ENCODE data around the gene NAALADL2. TPM values are rescaled to one million over a fixed set of nuclear protein-coding genes. Genes with fewer than 3 reads are reported as not detected.

The NAALADL2 gene
- total RNA-seq: not detected

DNA sequence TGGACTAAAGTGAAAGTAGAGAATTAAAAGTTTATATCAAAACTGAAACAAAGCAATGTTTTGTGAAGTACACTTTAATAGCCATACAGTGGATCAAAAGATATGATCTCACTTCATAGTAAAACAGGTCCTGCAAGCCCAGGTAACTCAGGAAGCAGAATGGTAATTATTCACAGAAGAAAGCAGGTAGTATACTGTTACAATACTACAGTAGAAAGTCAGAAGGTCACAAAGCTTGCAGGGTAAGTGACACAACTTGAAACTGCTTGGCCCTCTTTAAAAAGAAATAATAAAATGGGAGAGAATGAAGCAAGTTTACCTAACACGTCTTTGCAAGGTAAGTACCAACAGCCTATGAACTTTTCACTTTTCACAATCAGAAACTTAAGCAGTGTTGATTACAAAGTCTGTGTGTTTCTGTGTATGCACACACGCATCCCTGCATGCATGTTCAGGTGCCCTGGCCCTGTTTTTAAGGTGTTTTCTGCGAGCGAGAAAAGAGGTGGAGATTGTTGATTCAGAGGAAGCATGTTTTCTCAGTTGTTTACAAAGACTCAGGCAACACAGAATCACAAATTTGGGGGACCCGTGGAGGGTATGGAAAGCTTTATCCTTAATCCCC, at the start of gene NAALADL2:
Gene NAALADL2 (plus strand): TSS at position 221 of the 622 bp plus-strand sequence.
- ChIA-PET POLR2A (no interaction called here), CTCF (no interaction called here)
- Mint-ChIP-seq H3K4me3 (no peak within 1 kb of the TSS), H3K36me3 (ENCODE audit: low read depth) (no peaks in the 10 kb centered on the region), H3K4me1 (no peaks in the 10 kb centered on the region), H3K9me3 (no peaks in the 10 kb centered on the region), H3K27ac (no peak within 1 kb of the TSS), H3K27me3 (no peaks in the 10 kb centered on the region)
- DNase-seq: no peak

GRCh38 chr3:174810254-174810653, 48.9 kb upstream of the NAALADL2 start:
- H3K27ac Mint-ChIP-seq: no peak overlapping the region
- no peak for DNase-seq
- CTCF ChIA-PET: no interaction called here
- H3K36me3 Mint-ChIP-seq (ENCODE audit: low read depth): no peaks in the 10 kb centered on the region
- peaks cover 4% of the 10 kb centered on the region for H3K9me3 Mint-ChIP-seq
- no peaks in the 10 kb centered on the region for H3K27me3 Mint-ChIP-seq
- no peak overlapping the region for H3K4me3 Mint-ChIP-seq
- POLR2A ChIA-PET: no interaction called here
- no peaks in the 10 kb centered on the region for H3K4me1 Mint-ChIP-seq

GRCh38 chr3:174812172-174812862, 46.8 kb upstream of the NAALADL2 start:
- Mint-ChIP-seq H3K9me3 (peaks cover 4% of the 10 kb centered on the region), H3K27me3 (no peaks in the 10 kb centered on the region), H3K36me3 (ENCODE audit: low read depth) (no peaks in the 10 kb centered on the region), H3K27ac (no peak overlapping the region), H3K4me3 (no peak overlapping the region), H3K4me1 (no peaks in the 10 kb centered on the region)
- CTCF ChIA-PET: interaction anchor here (1.3 kb wide), 1 partner anchor 10 kb away, joined by 3 read pairs; no protein-coding TSS in a partner anchor
- DNase-seq: no peak
- POLR2A ChIA-PET: no interaction called here

- ChIA-PET CTCF (no interaction called here), POLR2A (no interaction called here)
- no peak overlapping the region for H3K4me3 Mint-ChIP-seq
- H3K4me1 Mint-ChIP-seq: no peaks in the 10 kb centered on the region
- no peak overlapping the region for H3K27ac Mint-ChIP-seq
- H3K36me3 Mint-ChIP-seq (ENCODE audit: low read depth): no peaks in the 10 kb centered on the region
- DNase-seq: no peak
- H3K9me3 Mint-ChIP-seq: no peaks in the 10 kb centered on the region
- H3K27me3 Mint-ChIP-seq: no peaks in the 10 kb centered on the region
Measured at GRCh38 chr3:174815750-174816149, 43.4 kb upstream of the NAALADL2 start.

GRCh38 chr3:174820885-174821284, 38.2 kb upstream of the NAALADL2 start:
- no peaks in the 10 kb centered on the region for H3K36me3 Mint-ChIP-seq (ENCODE audit: low read depth)
- no peak overlapping the region for H3K27ac Mint-ChIP-seq
- ChIA-PET CTCF (no interaction called here), POLR2A (interaction anchor here (0.6 kb wide), 1 partner anchor 849 kb away, joined by 3 read pairs; no protein-coding TSS in a partner anchor)
- H3K27me3 Mint-ChIP-seq: no peaks in the 10 kb centered on the region
- H3K4me1 Mint-ChIP-seq: no peaks in the 10 kb centered on the region
- DNase-seq: no peak
- H3K4me3 Mint-ChIP-seq: no peak overlapping the region
- H3K9me3 Mint-ChIP-seq: no peaks in the 10 kb centered on the region

GRCh38 chr3:174821477-174821876, 37.7 kb upstream of the NAALADL2 start:
- Mint-ChIP-seq H3K27ac (no peak overlapping the region), H3K9me3 (no peaks in the 10 kb centered on the region), H3K27me3 (no peaks in the 10 kb centered on the region), H3K36me3 (ENCODE audit: low read depth) (no peaks in the 10 kb centered on the region), H3K4me3 (no peak overlapping the region), H3K4me1 (no peaks in the 10 kb centered on the region)
- ChIA-PET CTCF (interaction anchor here (1.1 kb wide), 1 partner anchor 8 kb away, joined by 3 read pairs; no protein-coding TSS in a partner anchor), POLR2A (interaction anchor here (0.6 kb wide), 1 partner anchor 849 kb away, joined by 3 read pairs; no protein-coding TSS in a partner anchor)
- DNase-seq: no peak

DNA sequence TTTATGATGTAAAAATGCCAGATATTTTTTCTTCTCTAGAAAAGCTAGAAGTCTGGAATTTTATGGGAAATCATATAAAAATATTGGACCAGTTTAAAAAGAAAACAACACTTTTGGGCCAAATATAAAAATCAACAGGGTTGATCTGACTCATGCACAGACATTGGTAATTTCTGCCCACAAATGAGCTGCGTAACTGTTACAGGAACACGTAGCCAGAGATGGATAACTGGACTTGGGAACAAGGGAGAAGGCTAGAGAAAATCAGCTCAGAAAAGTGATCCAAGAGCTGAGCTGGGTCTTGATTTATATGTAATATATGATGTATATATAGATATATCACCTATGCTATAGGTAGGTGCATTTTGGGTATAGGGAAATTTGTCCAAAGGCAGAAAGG, 36.8 kb upstream of the NAALADL2 start:
- H3K9me3 Mint-ChIP-seq: no peaks in the 10 kb centered on the region
- no peak for DNase-seq
- no peaks in the 10 kb centered on the region for H3K36me3 Mint-ChIP-seq (ENCODE audit: low read depth)
- no peaks in the 10 kb centered on the region for H3K4me1 Mint-ChIP-seq
- ChIA-PET POLR2A (no interaction called here), CTCF (interaction anchor here (1.1 kb wide), 1 partner anchor 9 kb away, joined by 3 read pairs; no protein-coding TSS in a partner anchor)
- no peaks in the 10 kb centered on the region for H3K27me3 Mint-ChIP-seq
- H3K4me3 Mint-ChIP-seq: no peak overlapping the region
- no peak overlapping the region for H3K27ac Mint-ChIP-seq

GRCh38 chr3:174826069-174826468, 33.1 kb upstream of the NAALADL2 start:
- Mint-ChIP-seq H3K27me3 (no peaks in the 10 kb centered on the region), H3K36me3 (ENCODE audit: low read depth) (no peaks in the 10 kb centered on the region), H3K4me3 (no peak overlapping the region), H3K9me3 (no peaks in the 10 kb centered on the region), H3K27ac (no peak overlapping the region), H3K4me1 (no peaks in the 10 kb centered on the region)
- no peak for DNase-seq
- ChIA-PET CTCF (no interaction called here), POLR2A (no interaction called here)

DNA sequence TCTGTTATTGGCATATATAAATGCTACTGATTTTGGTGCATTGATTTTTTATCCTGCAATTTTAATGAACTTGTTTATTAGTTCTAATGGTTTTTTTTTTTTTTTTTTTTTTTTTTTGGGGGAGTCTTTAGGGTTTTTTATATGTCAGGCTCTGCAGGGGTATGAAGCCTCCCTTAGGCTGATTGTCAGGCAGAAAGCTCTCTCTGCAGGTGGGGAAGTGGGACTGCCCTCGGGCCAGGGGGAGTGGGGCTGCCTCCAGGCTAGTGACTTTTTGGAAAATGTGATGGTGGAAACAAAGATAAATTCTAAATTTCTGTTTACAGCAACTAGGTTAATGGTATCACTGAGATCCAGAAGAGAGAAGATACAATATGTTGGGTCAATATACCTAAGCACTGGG, 14.4 kb upstream of the NAALADL2 start:
- Mint-ChIP-seq H3K4me3 (no peak overlapping the region), H3K9me3 (peaks cover 5% of the 10 kb centered on the region), H3K4me1 (no peaks in the 10 kb centered on the region), H3K27ac (no peak overlapping the region), H3K27me3 (no peaks in the 10 kb centered on the region), H3K36me3 (ENCODE audit: low read depth) (no peaks in the 10 kb centered on the region)
- no peak for DNase-seq
- ChIA-PET POLR2A (no interaction called here), CTCF (no interaction called here)

DNA sequence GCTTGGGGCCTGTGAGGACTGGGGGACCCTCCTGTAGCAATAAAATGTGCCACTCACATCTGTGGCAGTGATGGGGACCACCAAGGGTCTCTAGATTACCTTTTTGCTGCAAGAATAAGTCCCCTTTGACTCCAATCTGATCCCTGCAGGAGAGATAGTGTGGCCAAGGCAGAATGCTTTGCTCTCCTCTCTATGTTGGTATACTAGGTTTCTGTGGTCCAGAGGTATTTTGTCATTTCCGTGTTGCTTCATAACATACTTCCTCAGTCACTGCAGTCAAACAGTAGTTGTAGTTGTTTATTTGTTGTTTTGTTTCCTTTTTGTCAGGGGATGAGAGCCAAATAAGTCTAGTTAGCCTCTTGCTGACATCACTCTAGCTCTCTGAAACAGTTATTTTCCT, 13.1 kb upstream of the NAALADL2 start:
- ChIA-PET POLR2A (no interaction called here), CTCF (interaction anchor here (1.1 kb wide), 1 partner anchor 9 kb away, joined by 3 read pairs; no protein-coding TSS in a partner anchor)
- H3K27ac Mint-ChIP-seq: no peak overlapping the region
- H3K4me3 Mint-ChIP-seq: no peak overlapping the region
- H3K36me3 Mint-ChIP-seq (ENCODE audit: low read depth): no peaks in the 10 kb centered on the region
- H3K4me1 Mint-ChIP-seq: no peaks in the 10 kb centered on the region
- DNase-seq: no peak
- no peaks in the 10 kb centered on the region for H3K27me3 Mint-ChIP-seq
- peaks cover 5% of the 10 kb centered on the region for H3K9me3 Mint-ChIP-seq

- Mint-ChIP-seq H3K36me3 (ENCODE audit: low read depth) (no peaks in the 10 kb centered on the region), H3K27me3 (no peaks in the 10 kb centered on the region), H3K4me3 (no peak overlapping the region), H3K27ac (no peak overlapping the region), H3K4me1 (no peaks in the 10 kb centered on the region), H3K9me3 (no peaks in the 10 kb centered on the region)
- no peak for DNase-seq
- POLR2A ChIA-PET: no interaction called here
- CTCF ChIA-PET: no interaction called here
Measured at GRCh38 chr3:174854987-174855386, 4.1 kb upstream of the NAALADL2 start.

DNA sequence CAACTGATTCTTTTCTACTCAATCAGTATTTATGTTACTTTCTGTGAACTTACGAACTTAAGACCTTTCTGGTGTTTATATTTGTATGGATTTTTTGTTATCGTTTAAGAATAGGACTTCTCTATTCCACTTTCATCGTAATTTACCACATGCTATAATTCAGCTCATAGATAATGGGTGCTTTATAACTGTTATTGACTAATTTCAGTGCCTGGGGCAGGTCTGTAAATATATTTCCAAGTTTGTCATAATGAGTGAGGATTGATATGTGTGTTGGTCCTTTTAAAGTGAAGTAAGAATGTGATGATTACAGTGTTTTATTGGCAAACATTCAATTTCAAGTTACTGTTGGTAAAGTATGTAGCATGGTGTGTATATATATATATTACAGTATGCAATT, 1.8 kb upstream of the NAALADL2 start:
- Mint-ChIP-seq H3K27me3 (no peaks in the 10 kb centered on the region), H3K36me3 (ENCODE audit: low read depth) (no peaks in the 10 kb centered on the region), H3K4me1 (no peaks in the 10 kb centered on the region), H3K9me3 (no peaks in the 10 kb centered on the region), H3K27ac (no peak overlapping the region), H3K4me3 (no peak overlapping the region)
- CTCF ChIA-PET: no interaction called here
- no peak for DNase-seq
- POLR2A ChIA-PET: no interaction called here

DNA sequence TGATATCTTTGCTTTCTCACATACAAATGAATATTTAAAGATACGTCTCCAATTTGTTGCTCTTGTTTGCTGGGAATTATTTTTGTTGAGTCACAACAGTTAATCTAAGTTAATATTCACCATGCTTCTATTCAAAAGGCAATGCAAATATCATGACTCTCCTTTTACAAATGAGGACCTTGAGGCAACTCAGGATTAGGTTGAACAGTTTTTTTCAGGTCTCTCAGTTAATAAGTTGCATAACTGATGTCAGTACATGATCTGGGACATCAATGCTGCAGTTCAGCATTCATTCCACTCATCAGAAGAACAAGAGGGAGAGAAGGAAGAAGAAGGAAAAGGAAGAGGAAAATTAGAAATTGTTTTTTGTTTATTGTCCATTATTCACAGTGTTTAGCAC, 781 bp upstream of the NAALADL2 start:
- CTCF ChIA-PET: no interaction called here
- Mint-ChIP-seq H3K4me1 (no peaks in the 10 kb centered on the region), H3K36me3 (ENCODE audit: low read depth) (no peaks in the 10 kb centered on the region), H3K9me3 (no peaks in the 10 kb centered on the region), H3K4me3 (no peak overlapping the region), H3K27ac (no peak overlapping the region), H3K27me3 (no peaks in the 10 kb centered on the region)
- POLR2A ChIA-PET: no interaction called here
- no peak for DNase-seq

DNA sequence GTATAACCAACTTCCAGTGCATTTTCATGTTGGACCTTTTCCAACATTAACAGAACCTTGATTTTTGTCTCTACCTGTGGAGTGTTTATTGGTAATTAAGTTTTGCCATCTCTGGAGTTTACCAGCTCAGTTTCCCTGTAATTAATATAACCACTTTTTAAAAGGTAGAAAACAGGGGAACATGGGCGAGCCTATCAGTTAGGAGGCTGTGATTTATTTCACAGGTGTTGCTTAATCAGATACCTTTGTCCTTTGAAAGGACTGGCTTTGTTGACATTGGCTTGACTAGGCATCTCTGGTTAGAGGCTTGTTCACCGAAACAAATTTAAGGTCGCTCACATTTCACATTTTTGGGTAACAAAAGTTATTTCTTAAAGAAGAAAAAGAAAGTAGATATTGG, 622 bp downstream of the NAALADL2 start:
- Mint-ChIP-seq H3K27me3 (no peaks in the 10 kb centered on the region), H3K4me1 (no peaks in the 10 kb centered on the region), H3K36me3 (ENCODE audit: low read depth) (no peaks in the 10 kb centered on the region), H3K27ac (no peak overlapping the region), H3K4me3 (no peak overlapping the region), H3K9me3 (no peaks in the 10 kb centered on the region)
- CTCF ChIA-PET: no interaction called here
- no peak for DNase-seq
- POLR2A ChIA-PET: no interaction called here
